Suprapubic skin (tissue), 4 donors: Measurements from ENCODE around the gene FAM163B. TPM values are rescaled to one million over a fixed set of nuclear protein-coding genes. Genes with fewer than 3 reads are reported as not detected.

ENCODE experiments used
- DNase-seq, 2 donors: peaks; one replicate each; pipeline ENCODE4 v3.0.0-alpha.2; 2019; ENCODE audit warnings: low spot score in 2 of 2
- H3K27ac ChIP-seq: fragments of 200-600 bp; sonication (generic); one replicate; pipeline ENCODE4 v1.5.1; 2019
- H3K27me3 ChIP-seq: fragments of 200-600 bp; sonication (generic); one replicate; pipeline ENCODE4 v1.5.1; 2019
- H3K36me3 ChIP-seq: fragments of 200-600 bp; sonication (generic); one replicate; pipeline ENCODE4 v1.5.1; 2019
- H3K4me1 ChIP-seq: fragments of 200-600 bp; sonication (generic); one replicate; pipeline ENCODE4 v1.5.1; 2019
- H3K4me3 ChIP-seq: fragments of 200-600 bp; sonication (generic); one replicate; pipeline ENCODE4 v1.5.1; 2019; ENCODE audit warnings: mild to moderate bottlenecking
- H3K9me3 ChIP-seq: fragments of 200-600 bp; sonication (generic); one replicate; pipeline ENCODE4 v1.5.1; 2019
- EP300 ChIP-seq: sonication (generic); formaldehyde crosslinking; IDR thresholded peaks from one replicate; pipeline ENCODE4 v1.6.1; 2017; ENCODE audit warnings: antibody characterized with exemption
- POLR2A ChIP-seq, 2 donors: fragments of 450-650 bp; IDR thresholded peaks; one replicate each; pipeline ENCODE4 v1.6.1; 2017; ENCODE audit warnings: antibody characterized with exemption in 2 of 2, mild to moderate bottlenecking in 2 of 2, moderate library complexity in 2 of 2
- POLR2AphosphoS5 ChIP-seq, 3 donors: sonication (generic); formaldehyde crosslinking; IDR thresholded peaks; one replicate each; pipeline ENCODE4 v1.6.1; 2017; ENCODE audit warnings: antibody characterized with exemption in 3 of 3
- WGBS: methylation state at CpG from one replicate; pipeline ENCODE4 v1.1.5; 2018; 5-methylcytosine and 5-hydroxymethylcytosine counted together
- total RNA-seq, 4 donors: library from RNA; depleted of rRNA; stranded (reverse); fragments of >200 nt; gene quantifications; one replicate each; pipeline ENCODE4 v1.1.0, GENCODE V29; 2016
- TF ChIP-seq, protein P1 (sequence below), 2 donors: fragments of 200-600 bp in 1 of 2; fragments of 450-650 bp in 1 of 2; sonication (generic) in 1 of 2; IDR thresholded peaks; one replicate each; pipeline ENCODE4 v1.5.1; 2016 to 2019; ENCODE audit warnings: antibody characterized with exemption in 2 of 2, mild to moderate bottlenecking in 1 of 2, moderate library complexity in 1 of 2

Gene FAM163B
- total RNA-seq, 4 donors from 2014 or later, result not detected

DNA sequence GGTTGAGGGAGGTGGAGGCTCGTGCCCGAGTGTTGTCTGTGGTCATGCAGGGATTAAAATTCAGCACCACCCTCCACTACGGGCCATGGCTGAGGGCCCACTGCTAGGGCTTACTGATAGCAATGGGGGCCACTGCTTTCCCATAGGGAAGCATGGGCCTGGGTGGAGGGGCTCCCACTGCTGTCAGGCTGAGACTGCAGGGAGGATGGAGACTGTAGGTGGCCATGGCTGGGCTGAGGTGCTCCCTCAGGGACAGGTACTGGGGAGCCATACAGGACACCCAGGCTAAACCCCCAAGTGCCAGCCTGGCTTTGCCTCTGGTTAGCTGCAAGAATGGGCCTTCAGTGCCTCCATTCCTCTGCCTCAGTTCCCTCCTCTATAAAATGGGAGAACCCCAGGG, 26.1 kb downstream of the FAM163B start:
- WGBS, result 60% methylated on average over 1 of the region's 3 CpGs
- Histone ChIP-seq H3K4me3 (no peak overlapping the region), H3K4me1 (peaks cover 18% of the 10 kb centered on the region), H3K27me3 (peaks cover 75% of the 10 kb centered on the region), H3K9me3 (no peaks in the 10 kb centered on the region), H3K36me3 (no peaks in the 10 kb centered on the region), H3K27ac (no peak overlapping the region)
- DNase-seq, result no peak
- no peak for TF ChIP-seq POLR2AphosphoS5 (IDR thresholded peaks at IDR 0.05)

DNA sequence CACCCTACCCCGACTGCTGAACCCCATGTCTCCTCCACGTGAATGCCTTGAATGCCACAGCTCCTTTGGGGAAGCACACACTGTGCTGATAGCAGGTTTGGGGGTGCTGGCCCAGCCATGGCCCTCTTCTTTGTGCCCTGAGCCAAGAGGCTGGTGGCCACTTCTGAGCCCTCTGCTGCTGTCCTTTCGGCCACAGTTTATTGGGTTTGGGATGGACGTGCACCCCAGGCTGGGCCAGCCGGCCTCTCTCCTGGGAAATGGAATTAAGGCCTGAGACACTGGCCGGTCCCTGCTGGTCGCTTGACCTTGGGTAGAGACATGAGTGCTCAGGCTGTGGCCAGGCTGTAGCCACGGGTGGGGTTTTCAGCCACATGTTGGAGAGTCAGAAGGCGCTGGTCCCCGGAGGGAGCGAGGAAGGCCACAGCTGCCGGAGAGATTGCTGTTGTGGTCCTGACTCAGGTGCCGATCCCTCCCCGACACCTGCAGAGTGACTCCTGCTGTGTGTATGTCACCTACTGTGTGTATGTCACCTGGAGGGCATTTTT, 26.6 kb downstream of the FAM163B start:
- TF ChIP-seq POLR2AphosphoS5 (IDR thresholded peaks at IDR 0.05) (no peak), POLR2A (IDR thresholded peaks at IDR 0.05) (no peak), EP300 (no peak)
- TF ChIP-seq, protein P1, sequence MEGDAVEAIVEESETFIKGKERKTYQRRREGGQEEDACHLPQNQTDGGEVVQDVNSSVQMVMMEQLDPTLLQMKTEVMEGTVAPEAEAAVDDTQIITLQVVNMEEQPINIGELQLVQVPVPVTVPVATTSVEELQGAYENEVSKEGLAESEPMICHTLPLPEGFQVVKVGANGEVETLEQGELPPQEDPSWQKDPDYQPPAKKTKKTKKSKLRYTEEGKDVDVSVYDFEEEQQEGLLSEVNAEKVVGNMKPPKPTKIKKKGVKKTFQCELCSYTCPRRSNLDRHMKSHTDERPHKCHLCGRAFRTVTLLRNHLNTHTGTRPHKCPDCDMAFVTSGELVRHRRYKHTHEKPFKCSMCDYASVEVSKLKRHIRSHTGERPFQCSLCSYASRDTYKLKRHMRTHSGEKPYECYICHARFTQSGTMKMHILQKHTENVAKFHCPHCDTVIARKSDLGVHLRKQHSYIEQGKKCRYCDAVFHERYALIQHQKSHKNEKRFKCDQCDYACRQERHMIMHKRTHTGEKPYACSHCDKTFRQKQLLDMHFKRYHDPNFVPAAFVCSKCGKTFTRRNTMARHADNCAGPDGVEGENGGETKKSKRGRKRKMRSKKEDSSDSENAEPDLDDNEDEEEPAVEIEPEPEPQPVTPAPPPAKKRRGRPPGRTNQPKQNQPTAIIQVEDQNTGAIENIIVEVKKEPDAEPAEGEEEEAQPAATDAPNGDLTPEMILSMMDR (IDR thresholded peaks at IDR 0.05), result no peak
- H3K9me3 ChIP-seq, result no peaks in the 10 kb centered on the region
- H3K27me3 ChIP-seq, result peaks cover 69% of the 10 kb centered on the region
- H3K27ac ChIP-seq, result no peak overlapping the region
- H3K4me3 ChIP-seq, result no peak overlapping the region
- no peaks in the 10 kb centered on the region for H3K36me3 ChIP-seq
- peaks cover 18% of the 10 kb centered on the region for H3K4me1 ChIP-seq
- no CpG with 5 or more reads among the region's 14 CpGs for WGBS
- DNase-seq, result no peak

DNA sequence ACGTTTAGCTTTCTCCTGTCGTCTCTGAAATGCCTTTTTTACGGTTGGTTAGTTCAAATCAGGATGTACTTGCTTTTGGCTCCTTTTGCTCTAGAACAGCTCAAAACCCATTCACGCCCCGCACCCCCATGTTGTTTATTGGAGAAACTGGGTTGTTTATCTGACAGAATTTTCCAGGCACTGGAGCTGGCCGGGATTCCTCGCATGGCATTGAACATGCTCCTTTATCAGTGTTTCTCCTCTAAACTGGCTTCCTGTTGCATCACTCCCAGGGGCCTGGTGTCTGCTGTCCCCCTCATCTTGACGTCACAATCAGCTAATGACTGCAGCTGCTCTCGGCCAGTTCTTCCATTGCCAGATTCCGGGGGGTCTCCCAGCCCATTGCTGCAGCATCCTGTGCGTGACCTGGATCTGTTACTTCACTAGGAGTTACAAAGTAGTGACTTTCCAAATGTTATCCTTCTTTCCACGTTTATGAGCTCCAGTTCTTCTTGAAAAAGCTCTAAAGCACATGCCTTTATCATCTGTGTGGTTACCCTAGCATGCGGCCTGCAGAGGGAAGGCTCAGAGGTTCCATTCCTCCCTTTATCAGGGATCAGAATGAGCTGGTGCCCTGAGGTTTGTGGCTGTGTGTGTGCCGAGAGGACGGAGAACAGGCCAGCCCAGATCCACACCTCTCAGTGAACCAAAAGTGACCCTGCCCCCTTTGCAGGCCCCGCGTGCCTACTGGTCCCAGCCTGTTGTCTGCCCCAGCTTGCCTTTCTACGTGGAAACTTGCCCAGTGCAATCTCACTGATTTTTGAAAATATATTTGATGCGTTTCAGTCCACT, 27.5 kb downstream of the FAM163B start:
- 79% methylated on average over 19 of the region's 19 CpGs for WGBS
- H3K27me3 ChIP-seq, result peaks cover 66% of the 10 kb centered on the region
- TF ChIP-seq POLR2AphosphoS5 (IDR thresholded peaks at IDR 0.05) (no peak), POLR2A (IDR thresholded peaks at IDR 0.05) (no peak), EP300 (no peak)

DNA sequence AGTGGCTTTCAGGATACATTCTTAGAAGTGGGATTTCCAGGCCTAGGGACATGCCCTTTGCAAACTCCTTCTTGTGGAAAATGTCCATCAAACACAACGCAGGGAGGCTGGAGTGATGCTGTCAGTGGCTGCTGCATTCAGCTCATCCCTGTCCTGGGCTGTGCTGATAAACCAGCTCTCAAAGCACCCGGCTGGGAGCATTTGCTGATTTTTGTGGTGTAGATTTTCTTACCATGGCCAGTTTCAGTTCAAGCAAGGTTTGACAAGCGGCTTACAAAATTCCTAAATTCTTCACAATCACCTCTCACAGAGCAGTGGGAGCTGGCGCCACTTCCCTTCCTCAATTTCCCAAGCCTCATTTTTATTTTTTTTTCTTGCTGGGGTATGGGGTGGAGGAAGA, 28.2 kb downstream of the FAM163B start:
- H3K27ac ChIP-seq, result no peak overlapping the region
- H3K4me1 ChIP-seq, result peaks cover 21% of the 10 kb centered on the region
- WGBS, result 73% methylated on average over 4 of the region's 4 CpGs

More for the DNA sequence above, 27.5 kb downstream of the FAM163B start:
- Histone ChIP-seq H3K4me1 (peaks cover 22% of the 10 kb centered on the region), H3K36me3 (no peaks in the 10 kb centered on the region), H3K27ac (no peak overlapping the region), H3K9me3 (no peaks in the 10 kb centered on the region), H3K4me3 (no peak overlapping the region)
- DNase-seq, result no peak

DNA sequence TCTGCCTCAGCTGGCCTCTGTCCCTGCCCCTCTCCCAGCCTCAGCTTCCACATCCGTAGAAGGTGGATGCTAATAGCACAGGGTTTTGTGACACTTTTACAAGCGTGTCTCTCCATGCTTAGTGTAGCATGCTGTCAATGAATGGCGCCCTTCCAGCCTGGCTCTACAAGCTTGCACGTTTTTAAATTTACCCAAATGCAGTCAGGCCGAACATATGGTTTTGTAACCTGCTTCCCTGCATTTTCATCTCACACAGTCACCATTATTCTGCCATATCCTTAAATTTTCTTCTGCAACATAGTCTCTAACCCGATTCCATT, 28.8 kb downstream of the FAM163B start:
- TF ChIP-seq, protein P1 (IDR thresholded peaks at IDR 0.05), result no peak
- no peak for TF ChIP-seq EP300
- H3K36me3 ChIP-seq, result no peaks in the 10 kb centered on the region
- WGBS, result 62% methylated on average over 6 of the region's 6 CpGs
- no peak overlapping the region for H3K27ac ChIP-seq
- no peak for DNase-seq
- H3K27me3 ChIP-seq, result peaks cover 60% of the 10 kb centered on the region
- no peak overlapping the region for H3K4me3 ChIP-seq
- peaks cover 14% of the 10 kb centered on the region for H3K4me1 ChIP-seq
- H3K9me3 ChIP-seq, result no peaks in the 10 kb centered on the region

More for the DNA sequence above, 28.2 kb downstream of the FAM163B start:
- no peaks in the 10 kb centered on the region for H3K36me3 ChIP-seq
- peaks cover 60% of the 10 kb centered on the region for H3K27me3 ChIP-seq
- DNase-seq, result no peak
- H3K9me3 ChIP-seq, result no peaks in the 10 kb centered on the region
- H3K4me3 ChIP-seq, result no peak overlapping the region
- TF ChIP-seq, protein P1 (IDR thresholded peaks at IDR 0.05), result no peak
- TF ChIP-seq POLR2AphosphoS5 (IDR thresholded peaks at IDR 0.05) (no peak), EP300 (no peak), POLR2A (IDR thresholded peaks at IDR 0.05) (no peak)

DNA sequence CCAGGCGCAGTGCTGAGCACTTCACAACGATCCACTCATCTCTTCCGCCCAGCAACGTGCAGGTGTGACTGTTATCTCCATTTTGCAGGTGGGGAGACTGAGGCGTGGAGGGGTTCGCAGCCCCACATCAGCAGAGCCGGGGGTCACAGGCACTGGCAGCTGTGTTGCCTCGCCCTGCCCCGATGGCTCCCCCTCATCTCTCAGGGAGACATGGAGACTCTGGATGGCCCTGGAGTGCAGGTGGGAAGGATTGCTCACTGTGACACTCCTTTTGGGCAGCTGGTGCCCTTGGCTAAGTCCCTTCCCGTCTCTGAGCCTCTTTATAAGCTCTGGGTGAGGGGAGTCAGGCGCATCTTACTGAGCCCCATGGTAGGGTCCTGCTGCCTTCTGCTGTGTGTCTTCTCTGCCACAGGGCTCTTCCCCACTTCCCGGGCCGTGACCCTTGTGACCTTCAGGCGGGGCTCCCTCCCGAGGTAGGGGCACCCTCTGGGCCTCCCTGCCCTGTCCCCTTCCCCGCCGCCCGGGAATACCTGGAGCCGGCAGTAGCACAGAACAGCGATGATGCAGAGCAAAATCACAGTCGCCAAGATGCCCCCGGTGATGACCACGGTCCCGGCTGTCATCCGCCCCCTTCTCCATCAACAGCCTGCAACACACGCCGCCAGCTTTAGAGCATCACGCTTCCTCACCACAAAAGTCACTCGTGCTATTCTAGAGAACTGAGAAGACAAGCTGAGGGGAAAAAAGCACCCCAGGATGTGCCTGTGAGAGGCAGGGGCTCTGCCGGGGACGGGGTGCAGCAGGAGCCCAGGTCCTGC, 29.4 kb downstream of the FAM163B start:
- Histone ChIP-seq H3K4me1 (peaks cover 9% of the 10 kb centered on the region), H3K27me3 (peaks cover 60% of the 10 kb centered on the region), H3K27ac (no peak overlapping the region), H3K4me3 (no peak overlapping the region), H3K9me3 (no peaks in the 10 kb centered on the region), H3K36me3 (no peaks in the 10 kb centered on the region)
- WGBS, result 87% methylated on average over 20 of the region's 31 CpGs
- no peak for DNase-seq
- TF ChIP-seq, protein P1 (IDR thresholded peaks at IDR 0.05), result no peak
- TF ChIP-seq POLR2AphosphoS5 (IDR thresholded peaks at IDR 0.05), result no peak
- no peak for TF ChIP-seq EP300
- TF ChIP-seq POLR2A (IDR thresholded peaks at IDR 0.05), result no peak
